Common myeloid progenitor, CD34-positive (primary cell): ENCODE data around the gene POU1F1.
A peak's percentile ranks its signal among the peaks of the same experiment; 100 is the strongest.
"Not testable (repeated sequence)": the region's sequence is repeated elsewhere in the genome, so short reads cannot be mapped to it uniquely, and the experiment has no call there.

ENCODE experiments used
- CTCF ChIA-PET: fragments of 350-600 bp; sonication (Branson Sonifier 250); formaldehyde crosslinking; loops from one replicate; lab custom pipeline; 2021; ENCODE audit warnings: antibody characterized with exemption; lab: Charles Lee
- POLR2A ChIA-PET: fragments of 350-600 bp; sonication (Branson Sonifier 250); formaldehyde crosslinking; loops from one replicate; lab custom pipeline; 2021; ENCODE audit warnings: antibody characterized with exemption; lab: Charles Lee
- DNase-seq, 3 donors: peaks; one replicate each; pipeline versions ENCODE4 v3.0.0 to v3.0.0-alpha.2; 2013
- H3K27ac ChIP-seq, 2 experiments: 1 replicate in 1 of 2; 2 replicates in 1 of 2; pipeline ENCODE4 v1.7.0; 2013; ENCODE audit warnings: inconsistent platforms in 2 of 2, low read length in 2 of 2, mild to moderate bottlenecking in 2 of 2, low read depth in 1 of 2, moderate library complexity in 1 of 2; ENCODE audit not compliant: severe bottlenecking in 2 of 2, insufficient read depth in 1 of 2, poor library complexity in 1 of 2
- H3K27me3 ChIP-seq, 5 experiments: replicated peaks in 2 of 5; 1 replicate in 3 of 5; 2 replicates in 2 of 5; pipeline versions ENCODE4 v1.6.1 to v1.7.0; 2013; ENCODE audit warnings: low read length in 4 of 5, mild to moderate bottlenecking in 2 of 5, moderate library complexity in 2 of 5, inconsistent platforms in 1 of 5; ENCODE audit not compliant: insufficient read depth in 5 of 5, control insufficient read depth in 4 of 5
- H3K36me3 ChIP-seq, 4 experiments: 1 replicate in 2 of 4; 2 replicates in 2 of 4; pipeline versions ENCODE4 v1.6.1 to v1.7.0; 2013; ENCODE audit warnings: low read length in 3 of 4, control low read depth in 1 of 4, mild to moderate bottlenecking in 1 of 4; ENCODE audit not compliant: control insufficient read depth in 4 of 4, insufficient read depth in 4 of 4
- H3K4me1 ChIP-seq, 4 experiments: 1 replicate in 3 of 4; 2 replicates in 1 of 4; pipeline versions ENCODE4 v1.6.1 to v1.7.1; 2013; ENCODE audit warnings: low read length in 3 of 4, mild to moderate bottlenecking in 3 of 4, control low read depth in 1 of 4, inconsistent platforms in 1 of 4, moderate library complexity in 1 of 4; ENCODE audit not compliant: control insufficient read depth in 4 of 4, insufficient read depth in 4 of 4; ENCODE audit errors: control extremely low read depth in 1 of 4
- H3K4me3 ChIP-seq, 7 experiments: 1 replicate in 4 of 7; 2 replicates in 3 of 7; pipeline versions ENCODE4 v1.5.1 to v1.7.0; 2013; ENCODE audit warnings: mild to moderate bottlenecking in 7 of 7, low read length in 6 of 7, moderate library complexity in 6 of 7, inconsistent platforms in 2 of 7, low read depth in 2 of 7, control low read depth in 1 of 7; ENCODE audit not compliant: insufficient read depth in 4 of 7, control insufficient read depth in 1 of 7; ENCODE audit errors: extremely low read depth in 1 of 7
- H3K9me3 ChIP-seq, 5 experiments: 1 replicate in 4 of 5; 2 replicates in 1 of 5; pipeline versions ENCODE4 v1.6.1 to v1.7.1; 2013; ENCODE audit warnings: low read length in 4 of 5, mild to moderate bottlenecking in 2 of 5, inconsistent platforms in 1 of 5, low read depth in 1 of 5, moderate library complexity in 1 of 5; ENCODE audit not compliant: control insufficient read depth in 4 of 5, insufficient read depth in 2 of 5; ENCODE audit errors: control extremely low read depth in 1 of 5
- WGBS: methylation state at CpG from one replicate; pipeline ENCODE4 v1.1.5; 2013; ENCODE audit not compliant: insufficient coverage; 5-methylcytosine and 5-hydroxymethylcytosine counted together

Gene POU1F1

GRCh38 chr3:87260270-87260669, 16.1 kb downstream of the POU1F1 start:
- H3K4me3 ChIP-seq, result no peak overlapping the region
- ChIA-PET POLR2A (no interaction called here), CTCF (interaction anchor here (0.6 to 3.8 kb wide), 28 partner anchors 10 to 917 kb away, joined by 3 to 33 read pairs (median 4); partner anchors contain the start of gene POU1F1)
- H3K9me3 ChIP-seq, result no peaks in the 10 kb centered on the region
- H3K36me3 ChIP-seq, result peaks cover 0 to 3% (median 1%) of the 10 kb centered on the region in 4 experiments
- peak; percentile 68 to 79 (median 73) for DNase-seq
- peaks cover 0 to 2% (median 0%) of the 10 kb centered on the region in 4 experiments for H3K4me1 ChIP-seq
- H3K27me3 ChIP-seq, result no peaks in the 10 kb centered on the region
- H3K27ac ChIP-seq, result no peak overlapping the region
- WGBS, result no CpG with 5 or more reads among the region's 4 CpGs

GRCh38 chr3:87250009-87250408, 26.4 kb downstream of the POU1F1 start:
- ChIA-PET CTCF (interaction anchor here (1.3 to 2.8 kb wide), 2 partner anchors 11 to 13 kb away, joined by 3 to 17 read pairs; no protein-coding TSS in a partner anchor), POLR2A (no interaction called here)
- H3K27me3 ChIP-seq, result no peaks in the 10 kb centered on the region
- no peaks in the 10 kb centered on the region for H3K4me1 ChIP-seq
- no peak overlapping the region for H3K4me3 ChIP-seq
- no CpG with 5 or more reads among the region's 1 CpG for WGBS
- no peak overlapping the region for H3K27ac ChIP-seq
- DNase-seq, result no peak
- H3K36me3 ChIP-seq, result peaks cover 0 to 36% (median 22%) of the 10 kb centered on the region in 4 experiments
- no peaks in the 10 kb centered on the region for H3K9me3 ChIP-seq

DNA sequence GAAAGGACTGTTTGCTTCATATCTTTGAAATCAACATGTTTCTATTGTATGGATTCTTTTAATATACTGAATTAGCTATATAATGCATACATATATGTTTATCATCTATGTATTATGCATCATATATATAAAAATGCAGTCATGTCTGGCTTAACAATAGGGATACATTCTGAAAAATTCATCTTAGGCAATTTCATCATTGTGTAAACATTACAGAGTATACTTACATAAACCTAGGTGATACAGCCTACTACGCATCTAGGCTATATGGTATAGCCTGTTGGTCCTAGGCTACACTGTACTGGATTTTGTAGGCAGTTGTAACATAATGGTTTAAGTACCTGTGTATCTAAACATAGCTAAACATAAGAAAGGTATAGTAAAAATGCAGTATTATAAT, 27.6 kb downstream of the POU1F1 start:
- DNase-seq, result no peak
- H3K4me3 ChIP-seq, result no peak overlapping the region
- POLR2A ChIA-PET, result no interaction called here
- no peaks in the 10 kb centered on the region for H3K9me3 ChIP-seq
- no peaks in the 10 kb centered on the region for H3K4me1 ChIP-seq
- WGBS, result no CpG with 5 or more reads among the region's 1 CpG
- H3K36me3 ChIP-seq, result peaks cover 0 to 36% (median 18%) of the 10 kb centered on the region in 4 experiments
- no peaks in the 10 kb centered on the region for H3K27me3 ChIP-seq
- H3K27ac ChIP-seq, result no peak overlapping the region
- CTCF ChIA-PET, result interaction anchor here (1.2 to 2.8 kb wide), 2 partner anchors 9 to 12 kb away, joined by 3 to 17 read pairs; no protein-coding TSS in a partner anchor

- H3K4me1 ChIP-seq, DNase-seq, H3K9me3 ChIP-seq, H3K27ac ChIP-seq, H3K4me3 ChIP-seq, POLR2A ChIA-PET, H3K27me3 ChIP-seq: not testable (repeated sequence)
- 100% methylated on average over 3 of the region's 6 CpGs for WGBS
- CTCF ChIA-PET, result interaction anchor here (1.2 kb wide), 1 partner anchor 9 kb away, joined by 3 read pairs; no protein-coding TSS in a partner anchor
- peaks cover 0 to 31% (median 14%) of the 10 kb centered on the region in 4 experiments for H3K36me3 ChIP-seq
Measured at GRCh38 chr3:87248231-87248630, 28.2 kb downstream of the POU1F1 start.

GRCh38 chr3:87247430-87247773, 29.0 kb downstream of the POU1F1 start:
- no peaks in the 10 kb centered on the region for H3K9me3 ChIP-seq
- DNase-seq, result no peak
- no peaks in the 10 kb centered on the region for H3K27me3 ChIP-seq
- peaks cover 0 to 31% (median 14%) of the 10 kb centered on the region in 4 experiments for H3K36me3 ChIP-seq
- no peak overlapping the region for H3K4me3 ChIP-seq
- no peaks in the 10 kb centered on the region for H3K4me1 ChIP-seq
- no CpG with 5 or more reads among the region's 1 CpG for WGBS
- POLR2A ChIA-PET, result no interaction called here
- no peak overlapping the region for H3K27ac ChIP-seq
- CTCF ChIA-PET, result interaction anchor here (1.0 kb wide), 1 partner anchor 14 kb away, joined by 3 read pairs; no protein-coding TSS in a partner anchor

DNA sequence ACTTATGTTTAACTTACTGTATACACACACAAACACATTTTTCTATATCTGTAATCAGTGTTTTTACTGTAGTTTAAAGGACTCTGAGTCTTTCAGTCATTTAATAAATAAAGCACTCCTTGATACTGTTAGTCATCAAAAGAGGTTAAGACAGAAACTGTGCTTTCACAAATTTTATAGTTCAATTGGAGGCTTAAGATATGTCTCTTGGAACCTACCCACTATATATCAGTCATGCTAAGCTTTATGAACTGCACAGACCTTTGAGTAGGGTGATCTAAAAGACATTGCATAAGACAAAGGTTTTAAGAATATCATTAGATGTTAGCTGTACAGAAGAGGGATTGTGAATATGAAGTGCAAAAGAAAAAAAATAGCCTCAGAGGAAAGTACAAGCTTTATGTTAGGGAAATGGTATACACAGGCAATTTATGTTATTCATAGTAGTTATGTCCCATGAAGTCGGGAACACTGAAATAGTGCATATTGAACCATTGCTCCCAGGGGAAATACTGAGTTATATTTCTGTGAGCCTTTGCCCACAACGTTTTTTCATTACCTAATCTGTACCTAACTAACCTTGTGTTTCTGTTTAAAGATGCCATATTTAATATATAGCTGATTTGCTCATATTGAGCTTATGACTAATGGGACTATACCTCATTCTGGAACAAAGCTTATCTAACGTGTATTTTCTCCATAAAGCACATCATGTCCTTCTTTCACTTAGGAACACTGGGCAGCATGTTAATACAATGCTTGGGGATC, 29.5 kb downstream of the POU1F1 start:
- H3K9me3 ChIP-seq, result no peaks in the 10 kb centered on the region
- H3K27ac ChIP-seq, result no peak overlapping the region
- no peaks in the 10 kb centered on the region for H3K4me1 ChIP-seq
- no peaks in the 10 kb centered on the region for H3K27me3 ChIP-seq
- H3K36me3 ChIP-seq, result peaks cover 0 to 31% (median 12%) of the 10 kb centered on the region in 4 experiments
- ChIA-PET POLR2A (interaction anchor here (0.6 kb wide), 1 partner anchor 64 kb away, joined by 3 read pairs; no protein-coding TSS in a partner anchor), CTCF (interaction anchor here (1.0 to 1.9 kb wide), 3 partner anchors 13 to 15 kb away, joined by 3 to 4 read pairs (median 4); no protein-coding TSS in a partner anchor)
- 100% methylated on average over 2 of the region's 3 CpGs for WGBS
- no peak for DNase-seq
- no peak overlapping the region for H3K4me3 ChIP-seq

DNA sequence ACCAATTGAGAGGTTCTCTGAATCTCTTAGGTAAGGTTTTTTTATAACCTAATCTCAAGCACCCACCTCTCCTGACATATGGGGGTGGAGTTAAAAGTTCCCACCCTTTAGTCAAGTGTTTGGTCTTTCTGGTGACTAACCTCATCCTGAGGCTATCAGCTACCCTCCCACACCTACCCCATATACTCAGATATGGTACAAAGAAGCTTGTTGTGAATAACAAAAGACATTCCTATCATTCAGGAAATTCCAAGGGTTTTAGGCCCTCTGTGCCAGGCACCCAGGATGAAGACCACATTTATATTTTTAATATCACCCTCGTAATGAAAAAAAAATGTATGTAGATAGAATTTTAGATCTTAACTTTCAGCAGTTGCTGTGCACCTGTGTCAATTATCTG, 40.3 kb downstream of the POU1F1 start:
- no peak for DNase-seq
- H3K4me1 ChIP-seq, result no peaks in the 10 kb centered on the region
- H3K9me3 ChIP-seq, result peaks cover 0 to 4% (median 2%) of the 10 kb centered on the region in 5 experiments
- WGBS, result no CpG with 5 or more reads among the region's 1 CpG
- no peak overlapping the region for H3K4me3 ChIP-seq
- POLR2A ChIA-PET, result no interaction called here
- peaks cover 0 to 24% (median 8%) of the 10 kb centered on the region in 4 experiments for H3K36me3 ChIP-seq
- H3K27me3 ChIP-seq, result no peaks in the 10 kb centered on the region
- CTCF ChIA-PET, result interaction anchor here (1.1 kb wide), 1 partner anchor 24 kb away, joined by 4 read pairs; no protein-coding TSS in a partner anchor
- no peak overlapping the region for H3K27ac ChIP-seq
